SK-N-SH treated with all-trans-retinoic acid at 6 μM for 48 hours (cell line): Measurements from ENCODE around the gene FNDC3B.

Source experiments
- ATAC-seq: fragments of 200-7000 bp; cut with Tn5 transposase; 3 replicates; pipeline ENCODE4 v1.9.1; 2020; ENCODE audit warnings: mild to moderate bottlenecking, moderate library complexity
- ARNTL ChIP-seq: fragments of 450-650 bp; formaldehyde crosslinking; IDR thresholded peaks from 2 replicates; pipeline ENCODE4 v1.5.0; 2020; ENCODE audit warnings: low read depth, mild to moderate bottlenecking, moderate library complexity, borderline replicate concordance
- BACH2 ChIP-seq: fragments of 250-450 bp; sonication (Bioruptor Pico); IDR thresholded peaks from 2 replicates; pipeline ENCODE4 v1.9.0; 2021; ENCODE audit warnings: mild to moderate bottlenecking, borderline replicate concordance
- CREB5 ChIP-seq: fragments of 250-450 bp; sonication (Bioruptor Pico); IDR thresholded peaks from 2 replicates; pipeline ENCODE4 v1.5.1; 2020; ENCODE audit warnings: low read depth, mild to moderate bottlenecking, moderate library complexity
- CSDC2 ChIP-seq: fragments of 250-450 bp; sonication (Bioruptor Pico); IDR thresholded peaks from 2 replicates; pipeline ENCODE4 v1.5.0; 2020; ENCODE audit warnings: mild to moderate bottlenecking, moderate library complexity
- ESRRG ChIP-seq: fragments of 250-450 bp; sonication (Bioruptor Pico); IDR thresholded peaks from 2 replicates; pipeline ENCODE4 v1.6.1; 2021; ENCODE audit warnings: mild to moderate bottlenecking
- GLIS3 ChIP-seq: fragments of 250-450 bp; sonication (Bioruptor Pico); IDR thresholded peaks from 2 replicates; pipeline ENCODE4 v1.5.0; 2020; ENCODE audit warnings: mild to moderate bottlenecking, moderate library complexity
- ISL1 ChIP-seq: fragments of 250-450 bp; sonication (Bioruptor Pico); IDR thresholded peaks from 2 replicates; pipeline ENCODE4 v2.1.2; 2022; ENCODE audit warnings: mild to moderate bottlenecking, moderate library complexity
- PPARA ChIP-seq: fragments of 250-450 bp; sonication (Bioruptor Pico); IDR thresholded peaks from 2 replicates; pipeline ENCODE4 v1.5.0; 2020; ENCODE audit warnings: mild to moderate bottlenecking, borderline replicate concordance
- RARB ChIP-seq: fragments of 250-450 bp; sonication (Bioruptor Pico); IDR thresholded peaks from 2 replicates; pipeline ENCODE4 v1.8.0; 2021; ENCODE audit warnings: mild to moderate bottlenecking, moderate library complexity
- SNAI2 ChIP-seq: fragments of 250-450 bp; sonication (Bioruptor Pico); IDR thresholded peaks from 2 replicates; pipeline ENCODE4 v1.5.0; 2020; ENCODE audit warnings: mild to moderate bottlenecking, moderate library complexity
- TCF4 ChIP-seq: fragments of 250-450 bp; sonication (Bioruptor Pico); IDR thresholded peaks from 2 replicates; pipeline ENCODE4 v1.8.0; 2021; ENCODE audit warnings: mild to moderate bottlenecking, moderate library complexity, borderline replicate concordance
- TOX ChIP-seq: fragments of 250-450 bp; sonication (Bioruptor Pico); IDR thresholded peaks from 2 replicates; pipeline ENCODE4 v1.8.0; 2021; ENCODE audit warnings: mild to moderate bottlenecking, moderate library complexity, borderline replicate concordance
- ZC3H10 ChIP-seq: fragments of 250-450 bp; sonication (Bioruptor Pico); IDR thresholded peaks from 2 replicates; pipeline ENCODE4 v1.5.1; 2021; ENCODE audit warnings: mild to moderate bottlenecking, moderate library complexity
- ZFP3 ChIP-seq: fragments of 250-450 bp; sonication (Bioruptor Pico); IDR thresholded peaks from 2 replicates; pipeline ENCODE4 v1.5.0; 2020; ENCODE audit warnings: mild to moderate bottlenecking, moderate library complexity
- ZNF565 ChIP-seq: fragments of 450-650 bp; formaldehyde crosslinking; conservative IDR thresholded peaks from 2 replicates; pipeline ENCODE4 v1.5.0; 2020; ENCODE audit warnings: low read depth, mild to moderate bottlenecking, moderate library complexity
- ZNF70 ChIP-seq: fragments of 450-650 bp; formaldehyde crosslinking; IDR thresholded peaks from 2 replicates; pipeline ENCODE4 v1.5.0; 2020; ENCODE audit warnings: mild to moderate bottlenecking, moderate library complexity
- ZNF8 ChIP-seq: fragments of 450-650 bp; formaldehyde crosslinking; IDR thresholded peaks from 2 replicates; pipeline ENCODE4 v1.5.0; 2020; ENCODE audit warnings: mild to moderate bottlenecking, moderate library complexity
- TF ChIP-seq, protein P1 (sequence below): fragments of 250-450 bp; sonication (Bioruptor Pico); IDR thresholded peaks from 2 replicates; pipeline ENCODE4 v1.8.0; 2020; ENCODE audit warnings: mild to moderate bottlenecking, moderate library complexity, borderline replicate concordance
- TF ChIP-seq, protein P2 (sequence below): fragments of 250-450 bp; sonication (Bioruptor Pico); IDR thresholded peaks from 2 replicates; pipeline ENCODE4 v1.8.0; 2021; ENCODE audit warnings: low read depth, mild to moderate bottlenecking, moderate library complexity, borderline replicate concordance
- TF ChIP-seq, protein P3 (sequence below): fragments of 250-450 bp; sonication (Bioruptor Pico); IDR thresholded peaks from 2 replicates; pipeline ENCODE4 v1.5.0; 2020; ENCODE audit warnings: mild to moderate bottlenecking, moderate library complexity
- TF ChIP-seq, protein P4 (sequence below): fragments of 250-450 bp; sonication (Bioruptor Pico); IDR thresholded peaks from 2 replicates; pipeline ENCODE4 v1.5.1; 2021; ENCODE audit warnings: mild to moderate bottlenecking, moderate library complexity

The FNDC3B gene

GRCh38 chr3:172351895-172352466, 312.6 kb downstream of the FNDC3B start:
- TF ChIP-seq ARNTL (CRISPR knock-in tag) (no peak), ESRRG (CRISPR knock-in tag) (no peak), ZNF70 (no peak), ZFP3 (CRISPR knock-in tag) (no peak), BACH2 (CRISPR knock-in tag) (no peak), TOX (CRISPR knock-in tag) (no peak), PPARA (CRISPR knock-in tag) (no peak)
- TF ChIP-seq, protein P1, sequence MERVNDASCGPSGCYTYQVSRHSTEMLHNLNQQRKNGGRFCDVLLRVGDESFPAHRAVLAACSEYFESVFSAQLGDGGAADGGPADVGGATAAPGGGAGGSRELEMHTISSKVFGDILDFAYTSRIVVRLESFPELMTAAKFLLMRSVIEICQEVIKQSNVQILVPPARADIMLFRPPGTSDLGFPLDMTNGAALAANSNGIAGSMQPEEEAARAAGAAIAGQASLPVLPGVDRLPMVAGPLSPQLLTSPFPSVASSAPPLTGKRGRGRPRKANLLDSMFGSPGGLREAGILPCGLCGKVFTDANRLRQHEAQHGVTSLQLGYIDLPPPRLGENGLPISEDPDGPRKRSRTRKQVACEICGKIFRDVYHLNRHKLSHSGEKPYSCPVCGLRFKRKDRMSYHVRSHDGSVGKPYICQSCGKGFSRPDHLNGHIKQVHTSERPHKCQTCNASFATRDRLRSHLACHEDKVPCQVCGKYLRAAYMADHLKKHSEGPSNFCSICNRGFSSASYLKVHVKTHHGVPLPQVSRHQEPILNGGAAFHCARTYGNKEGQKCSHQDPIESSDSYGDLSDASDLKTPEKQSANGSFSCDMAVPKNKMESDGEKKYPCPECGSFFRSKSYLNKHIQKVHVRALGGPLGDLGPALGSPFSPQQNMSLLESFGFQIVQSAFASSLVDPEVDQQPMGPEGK (CRISPR knock-in tag) = no peak
- TF ChIP-seq, protein P2, sequence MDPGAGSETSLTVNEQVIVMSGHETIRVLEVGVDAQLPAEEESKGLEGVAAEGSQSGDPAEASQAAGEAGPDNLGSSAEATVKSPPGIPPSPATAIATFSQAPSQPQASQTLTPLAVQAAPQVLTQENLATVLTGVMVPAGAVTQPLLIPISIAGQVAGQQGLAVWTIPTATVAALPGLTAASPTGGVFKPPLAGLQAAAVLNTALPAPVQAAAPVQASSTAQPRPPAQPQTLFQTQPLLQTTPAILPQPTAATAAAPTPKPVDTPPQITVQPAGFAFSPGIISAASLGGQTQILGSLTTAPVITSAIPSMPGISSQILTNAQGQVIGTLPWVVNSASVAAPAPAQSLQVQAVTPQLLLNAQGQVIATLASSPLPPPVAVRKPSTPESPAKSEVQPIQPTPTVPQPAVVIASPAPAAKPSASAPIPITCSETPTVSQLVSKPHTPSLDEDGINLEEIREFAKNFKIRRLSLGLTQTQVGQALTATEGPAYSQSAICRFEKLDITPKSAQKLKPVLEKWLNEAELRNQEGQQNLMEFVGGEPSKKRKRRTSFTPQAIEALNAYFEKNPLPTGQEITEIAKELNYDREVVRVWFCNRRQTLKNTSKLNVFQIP (CRISPR knock-in tag) = no peak
- ATAC-seq = no peak

DNA sequence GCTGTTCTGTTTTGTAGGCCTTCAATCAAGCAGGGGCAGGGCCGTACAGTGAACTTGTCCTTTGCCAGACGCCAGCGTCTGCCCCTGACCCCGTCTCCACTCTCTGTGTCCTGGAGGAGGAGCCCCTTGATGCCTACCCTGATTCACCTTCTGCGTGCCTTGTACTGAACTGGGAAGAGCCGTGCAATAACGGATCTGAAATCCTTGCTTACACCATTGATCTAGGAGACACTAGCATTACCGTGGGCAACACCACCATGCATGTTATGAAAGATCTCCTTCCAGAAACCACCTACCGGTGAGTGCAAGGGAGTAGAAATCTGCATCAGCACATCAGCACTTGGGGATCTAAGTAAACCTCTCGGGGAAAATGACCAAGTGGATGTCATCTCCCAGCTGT, 313.4 kb downstream of the FNDC3B start:
- ATAC-seq = no peak
- no peak for TF ChIP-seq SNAI2 (CRISPR knock-in tag)
- TF ChIP-seq, protein P1 (CRISPR knock-in tag) = no peak
- TF ChIP-seq CREB5 (CRISPR knock-in tag) = no peak
- no peak for TF ChIP-seq GLIS3 (CRISPR knock-in tag)
- no peak for TF ChIP-seq ESRRG (CRISPR knock-in tag)
- TF ChIP-seq, protein P3, sequence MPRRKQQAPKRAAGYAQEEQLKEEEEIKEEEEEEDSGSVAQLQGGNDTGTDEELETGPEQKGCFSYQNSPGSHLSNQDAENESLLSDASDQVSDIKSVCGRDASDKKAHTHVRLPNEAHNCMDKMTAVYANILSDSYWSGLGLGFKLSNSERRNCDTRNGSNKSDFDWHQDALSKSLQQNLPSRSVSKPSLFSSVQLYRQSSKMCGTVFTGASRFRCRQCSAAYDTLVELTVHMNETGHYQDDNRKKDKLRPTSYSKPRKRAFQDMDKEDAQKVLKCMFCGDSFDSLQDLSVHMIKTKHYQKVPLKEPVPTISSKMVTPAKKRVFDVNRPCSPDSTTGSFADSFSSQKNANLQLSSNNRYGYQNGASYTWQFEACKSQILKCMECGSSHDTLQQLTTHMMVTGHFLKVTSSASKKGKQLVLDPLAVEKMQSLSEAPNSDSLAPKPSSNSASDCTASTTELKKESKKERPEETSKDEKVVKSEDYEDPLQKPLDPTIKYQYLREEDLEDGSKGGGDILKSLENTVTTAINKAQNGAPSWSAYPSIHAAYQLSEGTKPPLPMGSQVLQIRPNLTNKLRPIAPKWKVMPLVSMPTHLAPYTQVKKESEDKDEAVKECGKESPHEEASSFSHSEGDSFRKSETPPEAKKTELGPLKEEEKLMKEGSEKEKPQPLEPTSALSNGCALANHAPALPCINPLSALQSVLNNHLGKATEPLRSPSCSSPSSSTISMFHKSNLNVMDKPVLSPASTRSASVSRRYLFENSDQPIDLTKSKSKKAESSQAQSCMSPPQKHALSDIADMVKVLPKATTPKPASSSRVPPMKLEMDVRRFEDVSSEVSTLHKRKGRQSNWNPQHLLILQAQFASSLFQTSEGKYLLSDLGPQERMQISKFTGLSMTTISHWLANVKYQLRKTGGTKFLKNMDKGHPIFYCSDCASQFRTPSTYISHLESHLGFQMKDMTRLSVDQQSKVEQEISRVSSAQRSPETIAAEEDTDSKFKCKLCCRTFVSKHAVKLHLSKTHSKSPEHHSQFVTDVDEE (CRISPR knock-in tag) = no peak
- no peak for TF ChIP-seq TCF4 (CRISPR knock-in tag)
- TF ChIP-seq BACH2 (CRISPR knock-in tag) = no peak
- no peak for TF ChIP-seq ZNF565
- no peak for TF ChIP-seq RARB (CRISPR knock-in tag)
- TF ChIP-seq CSDC2 (CRISPR knock-in tag) = no peak
- TF ChIP-seq, protein P2 (CRISPR knock-in tag) = no peak
- TF ChIP-seq ZC3H10 (CRISPR knock-in tag) = no peak
- no peak for TF ChIP-seq ISL1 (CRISPR knock-in tag)
- TF ChIP-seq, protein P4, sequence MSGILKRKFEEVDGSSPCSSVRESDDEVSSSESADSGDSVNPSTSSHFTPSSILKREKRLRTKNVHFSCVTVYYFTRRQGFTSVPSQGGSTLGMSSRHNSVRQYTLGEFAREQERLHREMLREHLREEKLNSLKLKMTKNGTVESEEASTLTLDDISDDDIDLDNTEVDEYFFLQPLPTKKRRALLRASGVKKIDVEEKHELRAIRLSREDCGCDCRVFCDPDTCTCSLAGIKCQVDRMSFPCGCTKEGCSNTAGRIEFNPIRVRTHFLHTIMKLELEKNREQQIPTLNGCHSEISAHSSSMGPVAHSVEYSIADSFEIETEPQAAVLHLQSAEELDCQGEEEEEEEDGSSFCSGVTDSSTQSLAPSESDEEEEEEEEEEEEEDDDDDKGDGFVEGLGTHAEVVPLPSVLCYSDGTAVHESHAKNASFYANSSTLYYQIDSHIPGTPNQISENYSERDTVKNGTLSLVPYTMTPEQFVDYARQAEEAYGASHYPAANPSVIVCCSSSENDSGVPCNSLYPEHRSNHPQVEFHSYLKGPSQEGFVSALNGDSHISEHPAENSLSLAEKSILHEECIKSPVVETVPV (CRISPR knock-in tag) = no peak
- TF ChIP-seq ZNF8 (CRISPR knock-in tag) = no peak
- no peak for TF ChIP-seq TOX (CRISPR knock-in tag)
- TF ChIP-seq PPARA (CRISPR knock-in tag) = no peak
- TF ChIP-seq ZNF70 = no peak
